GM18519 (cell line): ENCODE data around the gene TSPEAR.

Source experiments
- ATAC-seq: cut with Tn5 transposase; IDR thresholded peaks from one replicate; pipeline ENCODE4 v1.9.1; 2021; ENCODE audit warnings: mild to moderate bottlenecking, moderate library complexity; ENCODE audit not compliant: unreplicated experiment, low FRiP score

TSPEAR gene

GRCh38 chr21:44524414-44525371 lies 186.7 kb downstream of the TSPEAR start:
- ATAC-seq, result no peak

DNA sequence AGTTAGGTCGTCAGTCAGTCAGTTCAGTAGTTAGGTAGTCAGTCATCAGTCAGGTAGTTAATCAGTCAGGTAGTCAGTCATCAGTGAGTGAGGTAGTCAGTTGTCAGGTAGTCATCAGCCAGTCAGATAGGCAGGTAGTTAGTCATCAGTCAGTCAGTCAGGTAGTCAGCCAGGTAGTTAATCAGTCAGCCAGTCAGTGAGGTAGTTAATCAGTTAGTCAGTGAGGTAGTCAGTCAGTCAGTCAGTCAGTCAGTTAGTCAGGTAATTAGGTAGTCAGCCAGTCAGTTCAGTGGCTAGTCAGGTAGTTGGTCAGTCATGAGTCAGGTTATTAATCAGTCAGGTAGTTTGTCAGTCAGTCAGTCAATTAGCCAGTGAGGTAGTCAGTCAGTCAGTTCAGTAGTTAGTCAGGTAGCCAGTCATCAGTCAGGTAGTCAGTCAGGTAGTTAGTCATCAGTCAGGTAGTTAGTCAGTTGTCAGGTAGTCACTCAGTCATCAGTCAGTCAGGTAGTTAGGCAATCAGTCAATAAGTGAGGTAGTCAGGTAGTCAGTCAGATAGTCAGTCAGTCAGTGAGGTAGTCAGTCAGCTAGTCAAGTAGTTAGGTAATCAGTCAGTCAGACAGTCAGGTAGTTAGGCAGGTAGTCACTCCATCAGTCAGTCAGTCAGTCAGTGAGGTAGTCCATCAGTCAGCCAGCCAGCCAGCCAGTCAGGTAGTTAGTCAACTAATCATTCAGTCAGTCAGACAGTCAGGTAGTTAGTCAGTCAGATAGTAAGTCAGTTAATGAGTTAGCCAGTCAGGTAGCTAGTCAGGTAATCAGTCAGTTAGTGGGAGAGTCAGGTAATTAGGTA lies 187.6 kb downstream of the TSPEAR start:
- ATAC-seq, result no peak

DNA sequence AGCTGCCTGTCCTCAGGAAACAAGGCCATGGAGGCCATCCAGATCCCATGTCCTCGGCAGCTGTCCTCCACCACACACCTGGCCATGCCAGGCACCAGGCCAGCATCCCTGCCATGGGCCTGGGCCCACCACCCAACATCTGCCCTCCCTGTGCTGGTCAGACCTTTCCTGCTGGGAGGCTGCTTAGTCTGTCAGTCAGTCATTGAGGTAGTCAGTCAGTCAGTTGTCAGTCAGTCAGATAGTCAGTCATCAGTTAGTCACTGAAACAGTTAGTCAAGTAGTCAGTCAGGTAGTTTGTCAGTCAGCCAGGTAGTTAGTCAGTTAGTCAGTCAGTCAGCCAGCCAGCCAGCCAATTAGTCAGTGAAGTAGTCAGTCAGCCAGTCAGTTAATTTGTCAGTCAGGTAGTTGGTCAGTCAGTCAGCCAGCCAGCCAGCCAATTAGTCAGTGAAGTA lies 188.6 kb downstream of the TSPEAR start:
- ATAC-seq, result no peak

- no peak for ATAC-seq
Measured at GRCh38 chr21:44521928-44522752, 189.2 kb downstream of the TSPEAR start.

DNA sequence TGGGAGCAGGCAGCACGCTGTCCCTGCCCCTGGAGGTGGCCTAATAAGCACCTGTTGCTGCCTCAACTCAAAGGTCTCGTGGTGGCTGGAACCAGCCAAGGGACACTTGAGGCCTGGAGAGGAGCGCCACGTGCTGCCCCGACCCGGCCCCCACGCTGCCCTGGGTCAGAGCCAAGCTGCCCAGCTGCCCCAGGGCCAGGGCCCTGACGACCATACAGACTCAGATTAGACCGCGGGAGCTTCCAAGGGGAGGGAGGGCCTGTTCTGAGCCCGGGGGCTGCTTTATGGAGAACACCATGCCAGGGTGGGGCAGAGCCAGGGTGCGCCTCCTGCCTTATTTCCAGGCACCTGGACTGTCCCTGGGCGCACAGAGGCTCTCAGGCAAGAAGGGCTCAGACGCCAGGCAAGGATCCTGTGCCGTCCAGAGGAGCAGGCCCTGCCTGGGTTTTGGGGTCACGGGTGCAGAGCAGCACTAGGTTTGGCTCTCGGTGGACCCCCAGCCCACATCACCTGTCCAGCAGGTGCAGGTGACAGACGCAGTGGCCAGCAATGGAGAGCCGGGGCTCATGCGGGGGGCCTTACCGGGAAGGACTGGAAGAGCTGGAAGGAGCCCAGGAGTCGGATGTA lies 190.0 kb downstream of the TSPEAR start:
- no peak for ATAC-seq

GRCh38 chr21:44520326-44521300 lies 190.8 kb downstream of the TSPEAR start:
- no peak for ATAC-seq

DNA sequence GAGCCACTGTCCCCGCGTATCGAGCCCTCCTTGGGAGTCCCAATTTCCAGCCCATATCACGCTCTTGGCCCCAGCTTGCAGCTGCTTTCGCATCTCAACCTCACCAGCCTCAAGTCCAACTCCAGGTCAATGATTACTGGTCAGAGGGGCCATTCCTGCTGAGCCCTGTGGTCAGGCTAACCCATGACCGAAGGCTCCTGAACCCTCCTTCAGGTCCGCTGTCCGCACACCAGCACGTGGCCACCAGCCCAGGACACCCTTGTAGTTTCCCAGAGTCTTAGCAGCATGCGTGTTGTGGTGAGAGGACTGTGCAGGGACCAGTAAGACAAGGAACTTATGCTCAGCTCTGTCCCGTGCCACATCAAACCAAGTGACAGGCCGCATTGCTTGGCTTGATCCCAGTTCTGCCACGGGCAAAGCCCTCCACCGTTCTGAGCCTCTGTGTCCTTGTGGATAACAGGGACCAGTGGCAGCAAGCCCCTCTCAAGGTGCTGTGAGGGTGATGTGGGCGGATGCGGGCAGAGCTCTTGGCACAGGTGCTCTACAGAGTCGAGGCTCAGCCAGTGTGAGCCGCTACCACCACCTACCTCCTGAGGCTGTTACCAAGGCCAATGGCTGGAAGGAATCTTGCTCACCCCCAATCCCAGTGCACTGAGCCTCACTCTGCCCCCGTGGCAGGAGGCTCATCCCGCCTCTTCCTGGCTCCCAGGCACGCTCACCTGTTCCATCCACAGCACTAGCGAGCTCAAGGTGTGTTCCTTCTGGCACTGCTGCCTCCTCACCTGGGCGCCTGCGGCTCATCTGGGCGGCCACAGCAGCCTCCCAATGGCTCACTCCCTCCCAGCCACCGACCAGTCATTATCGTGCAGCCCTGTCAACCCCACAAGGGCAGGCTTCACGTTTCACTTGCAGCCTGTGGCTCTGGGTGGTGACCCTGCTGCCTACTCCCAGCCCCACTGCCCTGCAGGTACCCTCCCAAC lies 191.7 kb downstream of the TSPEAR start:
- ATAC-seq, result no peak

- ATAC-seq, result no peak
Measured at GRCh38 chr21:44518686-44519085, 192.7 kb downstream of the TSPEAR start.

DNA sequence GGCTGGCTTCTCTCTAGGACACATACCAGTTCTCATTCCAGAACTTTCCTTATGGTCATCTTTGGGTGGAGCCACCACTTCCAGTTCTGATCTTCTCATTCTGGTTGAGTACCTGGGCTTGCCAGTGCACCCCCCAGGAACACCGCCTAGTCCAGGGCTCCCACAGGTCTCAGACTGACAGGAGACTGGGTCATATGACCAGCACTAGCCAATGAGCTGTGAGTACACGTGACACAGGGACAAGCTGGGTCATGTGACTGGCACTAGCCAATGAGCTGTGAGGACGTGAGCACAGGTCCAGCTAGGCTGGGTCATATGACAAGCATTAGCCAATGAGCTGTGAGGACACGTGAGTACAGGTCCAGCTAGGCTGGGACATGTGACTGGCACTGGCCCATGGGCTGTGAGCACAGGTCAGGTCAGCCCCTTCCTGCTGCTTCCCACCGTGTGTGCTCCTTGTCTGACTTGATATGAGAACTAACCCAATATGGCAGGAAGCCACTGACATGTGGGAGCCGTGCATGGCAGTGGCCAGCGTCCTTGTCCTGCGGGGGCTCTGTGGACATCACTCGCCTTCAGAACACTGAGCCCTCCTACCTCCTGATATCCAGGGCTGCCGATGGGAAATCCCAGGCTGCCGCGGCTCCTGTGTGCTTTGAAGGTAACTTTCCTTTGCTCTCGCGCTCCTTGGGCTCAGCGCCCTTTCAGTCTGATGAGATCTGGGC lies 194.0 kb downstream of the TSPEAR start:
- ATAC-seq, result no peak

GRCh38 chr21:44516828-44517174 lies 194.6 kb downstream of the TSPEAR start:
- ATAC-seq, result no peak

- ATAC-seq, result no peak
Measured at GRCh38 chr21:44516342-44516741, 195.0 kb downstream of the TSPEAR start.

DNA sequence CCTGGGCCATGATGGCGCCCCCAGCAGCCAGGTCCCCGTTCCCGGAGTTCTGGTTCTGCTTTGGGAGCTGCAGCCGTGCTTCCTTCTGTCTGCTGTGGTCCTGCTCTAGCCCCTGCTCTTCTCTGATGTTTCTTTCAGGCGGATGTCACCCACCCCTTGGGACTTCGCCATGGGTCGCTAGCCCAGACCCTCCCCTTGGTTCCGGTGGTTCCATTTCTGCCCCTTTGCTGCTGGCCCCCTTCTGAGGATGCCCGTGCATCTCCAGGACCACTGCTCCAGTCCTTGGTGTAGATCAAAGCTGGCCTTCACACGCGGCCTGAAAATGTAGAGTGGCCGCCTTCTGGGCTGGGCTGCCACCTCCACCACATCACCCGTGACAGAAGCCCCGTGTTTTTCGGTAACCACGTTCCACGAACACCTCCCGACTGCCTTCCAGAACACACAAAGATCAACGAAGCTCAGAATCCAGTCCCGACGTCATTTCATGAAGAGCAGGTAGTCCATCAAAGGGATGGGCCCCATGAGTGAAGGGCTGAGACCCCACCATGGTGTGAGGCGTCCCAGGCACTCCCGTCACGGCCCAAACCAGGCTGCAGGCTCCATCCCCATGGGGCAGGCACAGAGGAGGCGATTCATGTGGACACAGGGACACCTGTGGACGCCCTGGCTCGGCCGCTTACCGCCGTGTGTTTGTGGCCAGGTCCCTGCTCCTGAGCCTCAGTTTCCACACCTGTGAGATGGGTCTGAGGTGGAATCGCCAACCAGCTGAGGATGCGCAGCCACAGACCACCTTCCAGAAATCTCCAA lies 195.8 kb downstream of the TSPEAR start:
- no peak for ATAC-seq

- ATAC-seq, result no peak
Measured at GRCh38 chr21:44514746-44515358, 196.5 kb downstream of the TSPEAR start.

DNA sequence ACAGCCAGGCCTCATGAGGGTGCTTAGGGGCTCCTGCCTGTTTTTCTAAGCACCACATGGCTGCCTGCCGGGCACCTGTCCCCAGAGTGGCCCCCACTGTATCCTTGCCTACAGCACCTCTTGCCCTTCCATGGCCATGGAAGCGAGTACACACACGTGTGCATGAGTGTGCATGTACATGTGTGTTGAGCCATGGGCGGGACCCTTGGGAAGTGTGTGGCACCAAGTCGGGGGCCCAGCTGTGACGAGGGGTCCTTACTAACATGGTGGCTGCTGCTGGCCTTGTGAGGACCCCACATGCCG lies 197.2 kb downstream of the TSPEAR start:
- ATAC-seq, result no peak

- ATAC-seq, result no peak
Measured at GRCh38 chr21:44513389-44514217, 197.8 kb downstream of the TSPEAR start.
